ENCODE results near the gene MALT1. TPM values are rescaled to one million over a fixed set of nuclear protein-coding genes. Genes with fewer than 3 reads are reported as not detected.

Gene MALT1
- total and polyA plus RNA-seq, 11 donors = 5.4 to 18.3 (median 10.4) TPM

- ATAC-seq (no peak), DNase-seq (no peak)
- 72 to 89% (median 76%) methylated on average over 3 of the region's 3 CpGs for WGBS, 4 donors
- TF ChIP-seq CTCF (IDR thresholded peaks at IDR 0.05) (no peak), POLR2A (IDR thresholded peaks at IDR 0.05) (no peak)
- Histone ChIP-seq H3K27me3 (no peaks in the 10 kb centered on the region), H3K4me3 (no peak overlapping the region), H3K9me3 (no peaks in the 10 kb centered on the region), H3K36me3 (no peaks in the 10 kb centered on the region), H3K4me1 (peaks cover 0 to 34% (median 14%) of the 10 kb centered on the region in 12 donors), H3K27ac (no peak overlapping the region)
- intact Hi-C loops (cut with DNase I) = loop anchor here in 6 of 10 donors (5.0 to 10.0 kb wide), 7 partner anchors 43 to 148 kb away; no protein-coding TSS in a partner anchor
These were observed 3.7 kb downstream of the MALT1 start for GRCh38 chr18:58674863-58675472.

GRCh38 chr18:58676270-58676669 is 5.0 kb downstream of the MALT1 start:
- intact Hi-C loops (cut with DNase I) = loop anchor here in 1 of 10 donors (10.0 kb wide), 1 partner anchor 49 kb away; no protein-coding TSS in a partner anchor
- Histone ChIP-seq H3K9me3 (no peaks in the 10 kb centered on the region), H3K36me3 (peaks cover 0 to 3% (median under 1%) of the 10 kb centered on the region in 9 donors), H3K4me1 (peaks cover 0 to 26% (median 9%) of the 10 kb centered on the region in 12 donors), H3K27ac (no peak overlapping the region), H3K27me3 (no peaks in the 10 kb centered on the region), H3K4me3 (no peak overlapping the region)
- 95 to 100% (median 98%) methylated on average over 1 of the region's 1 CpG for WGBS, 4 donors
- TF ChIP-seq CTCF (IDR thresholded peaks at IDR 0.05) (no peak), POLR2A (IDR thresholded peaks at IDR 0.05) (no peak)
- ATAC-seq = no peak
- no peak for DNase-seq

GRCh38 chr18:58682429-58683069 is 11.3 kb downstream of the MALT1 start:
- H3K27me3 ChIP-seq = no peaks in the 10 kb centered on the region
- DNase-seq = peak in 4 of 5 donors; percentile 46 to 75 (median 56)
- H3K9me3 ChIP-seq = no peaks in the 10 kb centered on the region
- no peak overlapping the region for H3K4me3 ChIP-seq
- intact Hi-C loops (cut with DNase I) = no loop called here
- ATAC-seq = peak in 3 of 4 donors; percentile 27 to 75 (median 47)
- TF ChIP-seq POLR2A (IDR thresholded peaks at IDR 0.05) = no peak
- TF ChIP-seq CTCF (IDR thresholded peaks at IDR 0.05) = no peak
- H3K36me3 ChIP-seq = peaks cover 0 to 51% (median 30%) of the 10 kb centered on the region in 9 donors
- 46 to 55% (median 50%) methylated on average over 5 of the region's 5 CpGs for WGBS, 4 donors
- peak overlapping the region in 1 of 12 donors; percentile 74 for H3K27ac ChIP-seq
- H3K4me1 ChIP-seq = peaks cover 0 to 23% (median 9%) of the 10 kb centered on the region in 12 donors

GRCh38 chr18:58687871-58688308 is 16.6 kb downstream of the MALT1 start:
- intact Hi-C loops (cut with DNase I) = no loop called here
- 56 to 67% (median 62%) methylated on average over 6 of the region's 6 CpGs for WGBS, 4 donors
- peak in 1 of 4 donors; percentile 63 for ATAC-seq

More at GRCh38 chr18:58687871-58688308, 16.6 kb downstream of the MALT1 start:
- peaks cover 0 to 47% (median 15%) of the 10 kb centered on the region in 9 donors for H3K36me3 ChIP-seq
- peaks cover 0 to 17% (median 3%) of the 10 kb centered on the region in 12 donors for H3K4me1 ChIP-seq
- H3K27me3 ChIP-seq = no peaks in the 10 kb centered on the region
- TF ChIP-seq POLR2A (IDR thresholded peaks at IDR 0.05) = no peak
- no peak for DNase-seq
- no peaks in the 10 kb centered on the region for H3K9me3 ChIP-seq
- peak overlapping the region in 1 of 12 donors; percentile 7 for H3K4me3 ChIP-seq
- H3K27ac ChIP-seq = peak overlapping the region in 6 of 12 donors; percentile 1 to 42 (median 39)
